PFSK-1 (cell line): ENCODE measurements around the gene ZDHHC20.

Source experiments
- POLR2AphosphoS5 ChIP-seq: IDR thresholded peaks from 2 replicates; pipeline ENCODE4 v1.6.1; 2012; ENCODE audit warnings: low read depth, mild to moderate bottlenecking, control low read depth, low read length, moderate library complexity
- REST ChIP-seq, 2 experiments: IDR thresholded peaks; 2 replicates each; pipeline versions ENCODE4 v1.6.1 to v1.8.0; 2011 to 2012; ENCODE audit warnings: low read depth in 2 of 2, low read length in 2 of 2, control low read depth in 1 of 2, inconsistent platforms in 1 of 2, mild to moderate bottlenecking in 1 of 2, moderate library complexity in 1 of 2; ENCODE audit not compliant: insufficient read depth in 1 of 2
- SIN3A ChIP-seq: IDR thresholded peaks from 2 replicates; pipeline ENCODE4 v1.6.1; 2012; ENCODE audit warnings: mild to moderate bottlenecking, low read length, moderate library complexity, borderline replicate concordance; ENCODE audit not compliant: insufficient read depth
- TAF1 ChIP-seq: IDR thresholded peaks from 2 replicates; pipeline ENCODE4 v1.6.1; 2012; ENCODE audit warnings: low read length, control low read depth, borderline replicate concordance; ENCODE audit not compliant: insufficient read depth

GRCh38 chr13:21504379-21504778, 45.3 kb upstream of the ZDHHC20 start:
- TF ChIP-seq SIN3A = no peak
- TF ChIP-seq POLR2AphosphoS5 = no peak
- no peak for TF ChIP-seq REST (IDR thresholded peaks at IDR 0.05; ENCODE audit: insufficient read depth in 1 of 2, low read depth in 2 of 2, low read length in 2 of 2)
- no peak for TF ChIP-seq TAF1
